Subcutaneous abdominal adipose tissue (tissue), 5 donors: ENCODE measurements around the gene TBC1D2.

Experiments used
- H3K27ac ChIP-seq: one replicate; pipeline ENCODE4 v1.7.0; 2013; ENCODE audit warnings: low read depth, mild to moderate bottlenecking, inconsistent platforms, low read length, moderate library complexity
- H3K27me3 ChIP-seq, 5 donors: one replicate each; pipeline ENCODE4 v1.7.0; 2013; ENCODE audit warnings: low read length in 5 of 5, inconsistent platforms in 1 of 5; ENCODE audit not compliant: control insufficient read depth in 5 of 5, insufficient read depth in 4 of 5
- H3K36me3 ChIP-seq, 5 donors: one replicate each; pipeline ENCODE4 v1.7.0; 2013; ENCODE audit warnings: low read length in 5 of 5; ENCODE audit not compliant: control insufficient read depth in 5 of 5, insufficient read depth in 5 of 5
- H3K4me1 ChIP-seq, 5 donors: one replicate each; pipeline ENCODE4 v1.7.0; 2013; ENCODE audit warnings: low read length in 5 of 5, mild to moderate bottlenecking in 3 of 5, moderate library complexity in 1 of 5; ENCODE audit not compliant: control insufficient read depth in 5 of 5, insufficient read depth in 5 of 5
- H3K4me3 ChIP-seq, 5 donors: one replicate each; pipeline ENCODE4 v1.7.0; 2013; ENCODE audit warnings: low read length in 5 of 5, low read depth in 1 of 5
- H3K9ac ChIP-seq, 5 donors: one replicate each; pipeline ENCODE4 v1.7.0; 2013; ENCODE audit warnings: low read length in 5 of 5, mild to moderate bottlenecking in 4 of 5, moderate library complexity in 3 of 5
- H3K9me3 ChIP-seq, 5 donors: one replicate each; pipeline ENCODE4 v1.7.0; 2013; ENCODE audit warnings: low read length in 5 of 5; ENCODE audit not compliant: control insufficient read depth in 5 of 5
- donor health status: healthy.
- donor health status: healthy.
- donor health status: healthy.
- donor health status: healthy.
- donor health status: healthy.

The TBC1D2 gene

GRCh38 chr9:98186236-98186635 lies 69.2 kb downstream of the TBC1D2 start:
- H3K9ac ChIP-seq, result no peak overlapping the region
- no peak overlapping the region for H3K27ac ChIP-seq
- H3K9me3 ChIP-seq, result no peaks in the 10 kb centered on the region
- no peaks in the 10 kb centered on the region for H3K4me1 ChIP-seq
- H3K27me3 ChIP-seq, result no peaks in the 10 kb centered on the region
- H3K36me3 ChIP-seq, result no peaks in the 10 kb centered on the region
- H3K4me3 ChIP-seq, result no peak overlapping the region

DNA sequence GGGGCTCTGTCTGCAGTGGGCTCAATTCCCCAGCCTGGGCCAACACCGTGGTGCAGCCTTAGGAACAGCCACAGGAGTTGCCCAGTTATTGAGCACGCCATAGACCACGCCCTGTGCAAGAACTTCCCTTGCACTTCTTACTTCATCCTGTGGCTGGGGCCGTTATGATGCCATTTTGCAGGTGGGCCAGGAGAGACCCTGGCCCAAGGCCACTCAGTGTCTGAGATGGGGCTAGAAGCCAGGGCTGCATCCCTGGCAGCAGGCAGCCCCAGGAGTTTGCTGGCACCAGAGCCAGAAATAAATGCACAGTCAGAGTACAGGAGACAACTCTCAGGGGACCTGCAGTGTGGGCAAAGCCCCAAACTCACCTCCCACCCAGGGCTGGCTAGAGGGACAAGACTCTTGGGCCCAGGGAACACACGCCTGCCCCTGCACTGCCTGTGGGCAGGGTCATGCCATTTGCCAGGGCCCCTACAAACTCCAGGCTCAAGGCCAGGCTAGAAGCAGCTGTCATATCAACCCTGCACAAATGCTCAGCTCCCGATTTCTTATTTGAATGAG lies 69.8 kb downstream of the TBC1D2 start:
- Histone ChIP-seq H3K36me3 (no peaks in the 10 kb centered on the region), H3K4me1 (no peaks in the 10 kb centered on the region), H3K4me3 (no peak overlapping the region), H3K27ac (no peak overlapping the region), H3K27me3 (no peaks in the 10 kb centered on the region), H3K9me3 (no peaks in the 10 kb centered on the region), H3K9ac (no peak overlapping the region)

- no peak overlapping the region for H3K27ac ChIP-seq
Measured at GRCh38 chr9:98185021-98185567, 70.4 kb downstream of the TBC1D2 start.

GRCh38 chr9:98184326-98184725 lies 71.1 kb downstream of the TBC1D2 start:
- no peaks in the 10 kb centered on the region for H3K4me1 ChIP-seq
- no peaks in the 10 kb centered on the region for H3K9me3 ChIP-seq
- H3K27me3 ChIP-seq, result no peaks in the 10 kb centered on the region
- no peaks in the 10 kb centered on the region for H3K36me3 ChIP-seq
- H3K9ac ChIP-seq, result no peak overlapping the region
- H3K4me3 ChIP-seq, result no peak overlapping the region
- H3K27ac ChIP-seq, result no peak overlapping the region

More at GRCh38 chr9:98185021-98185567, 70.4 kb downstream of the TBC1D2 start:
- H3K4me1 ChIP-seq, result no peaks in the 10 kb centered on the region
- H3K27me3 ChIP-seq, result no peaks in the 10 kb centered on the region
- no peaks in the 10 kb centered on the region for H3K36me3 ChIP-seq
- H3K9ac ChIP-seq, result no peak overlapping the region
- no peak overlapping the region for H3K4me3 ChIP-seq
- H3K9me3 ChIP-seq, result no peaks in the 10 kb centered on the region

GRCh38 chr9:98182889-98183599 lies 72.4 kb downstream of the TBC1D2 start:
- H3K27ac ChIP-seq, result no peak overlapping the region

GRCh38 chr9:98182069-98182820 lies 73.2 kb downstream of the TBC1D2 start:
- H3K9me3 ChIP-seq, result no peaks in the 10 kb centered on the region
- no peaks in the 10 kb centered on the region for H3K4me1 ChIP-seq
- no peak overlapping the region for H3K27ac ChIP-seq
- no peak overlapping the region for H3K9ac ChIP-seq
- H3K27me3 ChIP-seq, result no peaks in the 10 kb centered on the region
- H3K36me3 ChIP-seq, result no peaks in the 10 kb centered on the region
- H3K4me3 ChIP-seq, result no peak overlapping the region

More at GRCh38 chr9:98182889-98183599, 72.4 kb downstream of the TBC1D2 start:
- Histone ChIP-seq H3K9ac (no peak overlapping the region), H3K36me3 (no peaks in the 10 kb centered on the region), H3K4me3 (no peak overlapping the region), H3K27me3 (no peaks in the 10 kb centered on the region), H3K9me3 (no peaks in the 10 kb centered on the region), H3K4me1 (no peaks in the 10 kb centered on the region)

DNA sequence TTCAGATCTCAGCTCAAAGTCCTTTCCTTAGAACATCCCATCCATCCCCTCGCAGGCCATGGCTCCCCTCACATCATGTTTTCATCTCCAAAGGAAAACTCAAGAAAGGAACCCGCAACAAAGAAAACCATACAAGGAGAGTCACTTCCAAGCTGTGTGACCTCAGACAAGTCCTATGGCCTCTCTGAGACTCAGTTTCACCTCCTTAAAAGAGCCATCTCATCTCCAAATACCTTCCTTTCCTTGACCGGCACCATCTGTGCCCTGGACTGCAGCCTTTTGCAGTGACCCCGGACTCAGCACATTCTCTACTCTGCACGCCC lies 73.7 kb downstream of the TBC1D2 start:
- Histone ChIP-seq H3K4me3 (no peak overlapping the region), H3K9ac (no peak overlapping the region), H3K27me3 (no peaks in the 10 kb centered on the region), H3K36me3 (no peaks in the 10 kb centered on the region), H3K9me3 (no peaks in the 10 kb centered on the region), H3K4me1 (no peaks in the 10 kb centered on the region), H3K27ac (no peak overlapping the region)

GRCh38 chr9:98180996-98181395 lies 74.5 kb downstream of the TBC1D2 start:
- no peak overlapping the region for H3K27ac ChIP-seq
- no peaks in the 10 kb centered on the region for H3K9me3 ChIP-seq
- H3K4me1 ChIP-seq, result no peaks in the 10 kb centered on the region
- no peaks in the 10 kb centered on the region for H3K27me3 ChIP-seq
- H3K4me3 ChIP-seq, result no peak overlapping the region
- H3K36me3 ChIP-seq, result no peaks in the 10 kb centered on the region
- H3K9ac ChIP-seq, result no peak overlapping the region

DNA sequence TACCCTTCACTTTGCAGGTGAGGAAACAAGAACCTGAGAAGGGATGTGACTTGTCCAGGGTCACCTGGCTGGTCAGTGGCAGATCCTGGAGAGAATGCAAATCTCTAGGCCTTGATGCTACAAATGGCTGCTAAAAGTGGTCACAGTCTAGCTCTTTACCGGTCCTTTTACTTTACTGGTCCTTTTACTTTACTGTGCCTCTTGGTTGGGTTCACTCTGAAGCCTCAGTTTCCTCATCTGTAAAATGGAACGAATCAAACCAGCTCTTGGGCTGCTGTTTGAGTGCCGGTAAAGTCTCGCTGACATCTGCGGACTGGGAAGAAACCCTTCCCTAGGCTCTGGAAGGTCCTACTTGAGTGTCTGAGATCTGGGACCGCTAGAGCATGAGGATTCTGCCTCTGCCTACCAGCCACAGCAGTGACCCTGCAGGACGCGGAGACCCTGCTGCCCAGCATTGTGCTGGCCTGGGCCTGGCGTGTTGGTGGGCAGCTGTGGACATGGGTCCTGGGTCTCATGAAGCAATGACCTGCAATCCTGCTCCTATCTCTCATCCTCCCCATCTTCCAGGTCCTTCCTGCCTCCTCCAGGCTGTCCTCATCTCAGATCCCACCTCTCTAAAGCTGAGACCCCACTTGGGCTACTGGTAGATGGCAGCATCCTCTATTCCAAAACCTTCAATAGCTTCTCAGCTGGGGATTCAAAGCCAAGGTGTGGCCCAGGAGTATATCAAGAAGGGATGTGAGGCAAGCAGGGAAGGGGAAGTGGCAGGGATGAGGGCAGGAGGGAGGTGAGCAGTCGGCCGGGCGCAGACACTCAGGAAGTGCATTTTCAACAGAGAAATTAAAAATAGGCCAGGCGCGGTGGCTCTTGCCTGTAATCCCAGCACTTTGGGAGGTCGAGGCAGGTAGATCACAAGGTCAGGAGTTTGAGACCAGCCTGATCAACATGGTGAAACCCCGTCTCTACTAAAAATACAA lies 76.3 kb downstream of the TBC1D2 start:
- Histone ChIP-seq H3K36me3 (no peaks in the 10 kb centered on the region), H3K9ac (no peak overlapping the region), H3K9me3 (no peaks in the 10 kb centered on the region), H3K27ac (no peak overlapping the region), H3K4me3 (no peak overlapping the region), H3K27me3 (no peaks in the 10 kb centered on the region), H3K4me1 (peaks cover 0 to 3% (median 0%) of the 10 kb centered on the region in 5 donors)
